OCI-LY7 (cell line): ENCODE measurements around the gene RALB. TPM values are rescaled to one million over a fixed set of nuclear protein-coding genes. Genes with fewer than 3 reads are reported as not detected.

Experiments
- BruUV-seq: library from RNA; stranded (reverse); fragments of 400-500 nt; replicated peaks from 2 replicates; lab custom pipeline; 2021; lab: Mats Ljungman, UMichigan
- CTCF ChIA-PET: fragments of 300-600 bp; sonication (Branson Sonifier 250); formaldehyde crosslinking; loops from one replicate; lab custom pipeline; 2022; ENCODE audit warnings: antibody characterized with exemption; ENCODE audit not compliant: unreplicated experiment; lab: Charles Lee
- POLR2A ChIA-PET: fragments of 300-600 bp; sonication (Branson Sonifier 250); formaldehyde crosslinking; loops from one replicate; lab custom pipeline; 2022; ENCODE audit warnings: antibody characterized with exemption; lab: Charles Lee
- DNase-seq: peaks from one replicate; pipeline ENCODE4 v3.0.0-alpha.2; 2015; ENCODE audit warnings: low spot score
- H2AFZ ChIP-seq: fragments of 200-600 bp; sonication (generic), shearing (Covaris generic); 2 replicates; pipeline ENCODE4 v1.6.1; 2014; ENCODE audit warnings: mild to moderate bottlenecking, antibody characterized with exemption, low read length, moderate library complexity
- H3K27ac ChIP-seq: fragments of 200-600 bp; sonication (generic); 2 replicates; pipeline ENCODE4 v1.5.1; 2014; ENCODE audit warnings: mixed run types, low read depth, mild to moderate bottlenecking, moderate library complexity, low read length, inconsistent platforms; ENCODE audit not compliant: poor library complexity, severe bottlenecking
- H3K36me3 ChIP-seq: fragments of 200-600 bp; sonication (generic); 2 replicates; pipeline ENCODE4 v1.6.1; 2014; ENCODE audit warnings: mild to moderate bottlenecking, antibody characterized with exemption, low read length, moderate library complexity, mixed read lengths; ENCODE audit not compliant: insufficient read depth
- H3K4me1 ChIP-seq: fragments of 200-600 bp; sonication (generic); 2 replicates; pipeline ENCODE4 v1.5.1; 2014; ENCODE audit warnings: mild to moderate bottlenecking, low read length; ENCODE audit not compliant: insufficient read depth, poor library complexity, severe bottlenecking
- H3K4me2 ChIP-seq: fragments of 200-600 bp; sonication (generic); 2 replicates; pipeline ENCODE4 v1.6.1; 2014; ENCODE audit warnings: mild to moderate bottlenecking, low read length
- H3K4me3 ChIP-seq: fragments of 200-600 bp; sonication (generic); 2 replicates; pipeline ENCODE4 v1.5.1; 2014; ENCODE audit warnings: mild to moderate bottlenecking, low read depth, low read length; ENCODE audit not compliant: poor library complexity, severe bottlenecking
- H3K79me2 ChIP-seq: fragments of 200-600 bp; sonication (generic); 2 replicates; pipeline ENCODE4 v1.6.1; 2016; ENCODE audit warnings: low read depth, mild to moderate bottlenecking, low read length, moderate library complexity, mixed read lengths; ENCODE audit not compliant: insufficient read depth
- H3K9me2 ChIP-seq: fragments of 200-600 bp; sonication (generic); 2 replicates; pipeline ENCODE4 v1.6.1; 2016; ENCODE audit warnings: mild to moderate bottlenecking, low read length, mixed read lengths; ENCODE audit not compliant: insufficient read depth
- H3K9me3 ChIP-seq: fragments of 200-600 bp; sonication (generic); 2 replicates; pipeline ENCODE4 v1.6.1; 2014; ENCODE audit warnings: mild to moderate bottlenecking, mixed run types, low read length, mixed read lengths
- H4K20me1 ChIP-seq: fragments of 200-600 bp; sonication (generic); 2 replicates; pipeline ENCODE4 v1.6.1; 2014; ENCODE audit warnings: mild to moderate bottlenecking, antibody characterized with exemption, low read length, moderate library complexity, mixed read lengths; ENCODE audit not compliant: insufficient read depth
- EZH2phosphoT487 ChIP-seq: fragments of 200-600 bp; sonication (generic); IDR thresholded peaks from 2 replicates; pipeline ENCODE4 v1.6.1; 2018; ENCODE audit warnings: low read depth, borderline replicate concordance, mild to moderate bottlenecking, mixed run types, antibody characterized with exemption, low read length, moderate library complexity, mixed read lengths
- intact Hi-C: fragments of 100-400 bp; cut with micrococcal nuclease; formaldehyde crosslinking; loops from one replicate; pipeline ENCODE4 v1.10.0; 2022; ENCODE audit not compliant: unreplicated experiment
- total RNA-seq, 2 experiments: library from RNA; depleted of rRNA in 1 of 2; stranded (reverse); fragments of >200 nt in 1 of 2; shearing (Covaris generic) in 1 of 2; gene quantifications; 2 replicates each; pipeline ENCODE4 v1.2.3, GENCODE V29; 2014 to 2022
- TF ChIP-seq, protein P1 (sequence below): fragments of 200-600 bp; sonication (generic); conservative IDR thresholded peaks from 2 replicates; pipeline ENCODE4 v1.5.1; 2014; ENCODE audit warnings: mild to moderate bottlenecking, antibody characterized with exemption, low read length, moderate library complexity, mixed read lengths

The RALB gene
- total RNA-seq, 2 experiments from 2014 or later: 16.2 to 23.6 TPM

DNA sequence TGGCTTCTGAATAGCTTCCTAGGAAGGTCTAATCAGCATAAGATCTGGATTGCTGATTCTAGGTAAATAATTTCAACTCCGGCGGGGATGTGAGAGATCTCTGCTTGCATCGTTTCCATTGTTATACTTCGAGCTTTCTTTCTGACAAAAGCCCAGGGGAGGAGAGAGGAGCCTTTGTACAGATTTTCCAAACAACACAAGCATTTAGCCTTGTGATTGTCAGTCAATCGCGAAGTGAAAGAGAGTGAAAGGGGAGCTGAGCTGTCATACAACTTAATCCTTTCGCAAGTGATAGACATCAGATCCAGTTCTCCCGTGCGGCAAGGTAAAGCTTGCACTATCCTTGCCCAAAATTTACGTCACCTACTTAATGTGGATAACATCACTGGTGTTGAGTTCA, 26.2 kb downstream of the RALB start:
- ChIA-PET CTCF (no interaction called here), POLR2A (interaction anchor here (0.6 to 1.9 kb wide), 2 partner anchors 17 to 366 kb away, joined by 3 to 5 read pairs; no protein-coding TSS in a partner anchor)
- TF ChIP-seq EZH2phosphoT487: no peak
- TF ChIP-seq, protein P1, sequence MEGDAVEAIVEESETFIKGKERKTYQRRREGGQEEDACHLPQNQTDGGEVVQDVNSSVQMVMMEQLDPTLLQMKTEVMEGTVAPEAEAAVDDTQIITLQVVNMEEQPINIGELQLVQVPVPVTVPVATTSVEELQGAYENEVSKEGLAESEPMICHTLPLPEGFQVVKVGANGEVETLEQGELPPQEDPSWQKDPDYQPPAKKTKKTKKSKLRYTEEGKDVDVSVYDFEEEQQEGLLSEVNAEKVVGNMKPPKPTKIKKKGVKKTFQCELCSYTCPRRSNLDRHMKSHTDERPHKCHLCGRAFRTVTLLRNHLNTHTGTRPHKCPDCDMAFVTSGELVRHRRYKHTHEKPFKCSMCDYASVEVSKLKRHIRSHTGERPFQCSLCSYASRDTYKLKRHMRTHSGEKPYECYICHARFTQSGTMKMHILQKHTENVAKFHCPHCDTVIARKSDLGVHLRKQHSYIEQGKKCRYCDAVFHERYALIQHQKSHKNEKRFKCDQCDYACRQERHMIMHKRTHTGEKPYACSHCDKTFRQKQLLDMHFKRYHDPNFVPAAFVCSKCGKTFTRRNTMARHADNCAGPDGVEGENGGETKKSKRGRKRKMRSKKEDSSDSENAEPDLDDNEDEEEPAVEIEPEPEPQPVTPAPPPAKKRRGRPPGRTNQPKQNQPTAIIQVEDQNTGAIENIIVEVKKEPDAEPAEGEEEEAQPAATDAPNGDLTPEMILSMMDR: no peak
- Histone ChIP-seq H3K4me3 (no peak overlapping the region), H3K4me1 (no peaks in the 10 kb centered on the region), H4K20me1 (no peaks in the 10 kb centered on the region), H3K36me3 (no peaks in the 10 kb centered on the region), H3K27ac (no peak overlapping the region), H3K4me2 (no peak overlapping the region), H3K79me2 (no peaks in the 10 kb centered on the region), H3K9me2 (no peaks in the 10 kb centered on the region), H2AFZ (no peak overlapping the region), H3K9me3 (0 out of 2 replicates have a peak, but pooled peaks cover 8% of the 10 kb centered on the region)
- no peak for DNase-seq
- BruUV-seq: no TSS peak
- intact Hi-C loops: no loop called here

DNA sequence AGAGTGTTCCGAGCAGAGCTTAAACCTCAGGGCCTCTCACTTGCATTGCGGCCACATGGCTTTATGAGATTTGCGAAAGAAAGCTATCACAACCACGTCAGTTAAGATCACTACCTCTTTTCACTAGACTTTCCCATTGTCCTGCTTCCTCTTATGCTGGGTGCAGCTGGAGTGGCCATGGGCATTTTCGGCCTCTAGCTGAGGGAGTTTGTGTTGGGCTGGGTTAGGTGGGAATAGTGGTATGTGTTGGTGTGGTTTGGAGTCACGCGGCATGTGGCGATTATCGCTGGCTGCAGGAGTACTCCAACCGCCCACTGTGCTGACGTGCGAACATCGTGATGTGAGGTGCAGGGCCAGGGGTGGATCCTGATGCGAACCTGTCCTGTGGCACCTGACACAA, 27.1 kb downstream of the RALB start:
- ChIA-PET CTCF (no interaction called here), POLR2A (interaction anchor here (0.9 kb wide), 1 partner anchor 9 kb away, joined by 3 read pairs; no protein-coding TSS in a partner anchor)
- no TSS peak for BruUV-seq
- no peaks in the 10 kb centered on the region for H3K36me3 ChIP-seq
- no peaks in the 10 kb centered on the region for H3K4me1 ChIP-seq
- H3K9me3 ChIP-seq: 0 out of 2 replicates have a peak, but pooled peaks cover 8% of the 10 kb centered on the region
- no peaks in the 10 kb centered on the region for H4K20me1 ChIP-seq
- TF ChIP-seq, protein P1: no peak
- no peak for TF ChIP-seq EZH2phosphoT487
- no peaks in the 10 kb centered on the region for H3K79me2 ChIP-seq
- H3K27ac ChIP-seq: no peak overlapping the region
- no peak overlapping the region for H3K4me3 ChIP-seq
- H3K9me2 ChIP-seq: no peaks in the 10 kb centered on the region
- intact Hi-C loops: no loop called here
- H3K4me2 ChIP-seq: no peak overlapping the region
- no peak for DNase-seq
- H2AFZ ChIP-seq: no peak overlapping the region

DNA sequence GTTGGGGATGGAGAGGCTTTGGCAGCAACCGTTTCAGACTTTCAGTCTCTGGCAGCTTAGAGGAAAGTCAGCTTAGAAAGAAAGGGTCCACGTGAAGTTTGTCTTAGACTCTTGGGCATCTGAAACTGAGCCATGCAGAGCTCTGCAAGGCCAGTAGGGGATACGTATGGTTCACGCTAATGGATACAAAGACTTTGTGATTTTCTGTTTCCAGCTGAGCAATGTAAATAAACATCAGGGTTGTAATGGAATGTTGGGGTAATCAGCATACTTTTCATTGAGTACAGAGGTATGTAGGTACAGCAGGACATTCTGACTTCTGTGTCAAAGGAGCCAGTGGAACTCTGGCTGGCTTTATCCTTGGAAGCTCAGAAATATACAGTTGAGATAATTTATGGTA, 31.0 kb downstream of the RALB start:
- H3K9me2 ChIP-seq: no peaks in the 10 kb centered on the region
- no TSS peak for BruUV-seq
- no peak for DNase-seq
- no peaks in the 10 kb centered on the region for H4K20me1 ChIP-seq
- ChIA-PET POLR2A (interaction anchor here (0.7 to 1.2 kb wide), 3 partner anchors 9 to 20 kb away, joined by 3 to 6 read pairs (median 5); no protein-coding TSS in a partner anchor), CTCF (no interaction called here)
- no peak for TF ChIP-seq EZH2phosphoT487
- TF ChIP-seq, protein P1: no peak
- H3K27ac ChIP-seq: no peak overlapping the region
- no peaks in the 10 kb centered on the region for H3K9me3 ChIP-seq
- H3K36me3 ChIP-seq: no peaks in the 10 kb centered on the region
- no peak overlapping the region for H3K4me2 ChIP-seq
- no peak overlapping the region for H3K4me3 ChIP-seq
- H2AFZ ChIP-seq: no peak overlapping the region
- no peaks in the 10 kb centered on the region for H3K79me2 ChIP-seq
- intact Hi-C loops: no loop called here
- H3K4me1 ChIP-seq: no peaks in the 10 kb centered on the region
